GM03348 (cell line): ENCODE measurements around the gene HDAC4.

Source experiments
- DNase-seq: peaks from one replicate; pipeline ENCODE4 v3.0.0; 2012; ENCODE audit warnings: low spot score

Gene HDAC4

DNA sequence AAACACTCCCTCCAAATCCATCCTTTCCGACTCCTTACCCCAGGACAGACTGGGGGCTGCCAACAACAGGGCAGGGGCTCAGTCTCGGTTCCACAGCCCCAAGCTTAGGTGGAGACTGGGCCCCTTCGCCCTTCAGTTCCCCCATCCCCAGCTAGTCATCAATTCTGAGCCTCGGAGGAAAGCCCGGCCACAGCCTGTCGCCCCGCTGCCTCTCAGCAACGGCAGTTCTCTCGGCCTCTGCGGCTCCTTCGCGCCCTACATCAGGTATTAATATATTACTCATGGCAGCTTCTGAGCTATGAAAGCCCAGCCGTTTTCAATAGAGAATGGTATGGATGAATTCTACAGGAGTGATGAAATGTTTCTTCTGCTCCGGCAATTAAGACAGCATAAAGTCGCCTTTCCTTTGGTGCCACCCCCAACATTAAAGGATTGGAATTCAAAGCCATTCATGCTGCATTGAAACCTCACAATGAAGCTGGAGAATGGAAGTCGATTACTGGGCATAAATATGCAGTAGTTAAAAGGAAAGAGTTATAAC lies 2.8 kb downstream of the HDAC4 start:
- DNase-seq: no peak

- no peak for DNase-seq
Measured at GRCh38 chr2:239396881-239397681, 3.7 kb downstream of the HDAC4 start.

DNA sequence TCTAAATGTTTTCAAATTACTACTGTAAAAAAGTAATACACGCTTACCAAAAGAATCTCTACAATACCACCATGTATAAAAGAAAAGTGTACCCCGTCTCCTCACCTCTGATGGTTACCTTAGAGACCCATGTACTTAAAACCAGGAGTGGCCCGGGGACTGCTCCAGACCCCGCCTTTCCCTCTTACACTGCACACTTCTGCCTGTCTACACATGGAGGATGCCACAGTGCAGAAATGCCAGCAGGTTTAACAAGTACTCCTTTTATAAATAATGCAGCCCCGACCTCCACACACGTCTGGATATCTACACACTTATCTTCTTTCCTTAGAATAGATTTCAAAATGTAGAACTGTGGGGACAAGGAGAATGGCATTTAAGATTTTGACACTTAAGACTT lies 5.3 kb downstream of the HDAC4 start:
- no peak for DNase-seq

GRCh38 chr2:239394978-239395377 lies 5.8 kb downstream of the HDAC4 start:
- DNase-seq: no peak

- no peak for DNase-seq
Measured at GRCh38 chr2:239394346-239394945, 6.4 kb downstream of the HDAC4 start.

- DNase-seq: peak; percentile 56
Measured at GRCh38 chr2:239393941-239394340, 6.9 kb downstream of the HDAC4 start.

GRCh38 chr2:239393388-239393940 lies 7.4 kb downstream of the HDAC4 start:
- DNase-seq: peak; percentile 33

DNA sequence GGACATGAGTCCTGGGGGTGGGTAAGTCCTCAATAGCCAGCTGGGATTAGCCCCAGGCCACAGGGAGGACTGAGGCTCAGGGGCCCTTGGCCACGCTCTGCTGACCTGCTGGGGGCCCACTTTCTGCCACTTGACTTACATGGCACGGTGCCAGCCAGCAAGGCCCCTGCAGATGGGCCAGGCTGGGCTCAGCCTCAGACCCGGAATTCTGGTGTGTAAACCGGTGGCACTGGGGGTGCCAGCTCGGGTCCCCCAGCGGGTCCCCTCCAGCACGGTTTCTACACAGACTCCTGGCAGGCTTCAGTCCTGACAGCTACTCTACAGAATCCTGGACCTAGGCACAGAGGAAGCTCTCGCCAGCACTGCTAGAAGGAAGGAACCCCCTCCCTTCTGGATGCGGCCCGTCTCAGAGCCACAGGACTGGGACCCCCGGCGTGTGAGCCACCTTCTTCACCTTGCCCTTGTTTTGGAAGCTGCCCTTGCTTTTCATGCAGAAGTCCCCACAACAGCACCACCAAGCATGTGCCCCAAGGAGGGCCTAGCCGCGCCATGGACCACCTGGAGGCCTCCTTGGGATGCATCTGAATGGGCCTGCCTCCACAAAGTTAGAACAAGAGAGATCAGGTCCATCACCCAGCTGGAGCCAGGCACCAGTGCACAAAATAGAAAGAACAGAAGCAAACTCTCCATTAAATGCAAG lies 8.0 kb downstream of the HDAC4 start:
- DNase-seq: no peak

- DNase-seq: no peak
Measured at GRCh38 chr2:239392072-239392357, 8.8 kb downstream of the HDAC4 start.

DNA sequence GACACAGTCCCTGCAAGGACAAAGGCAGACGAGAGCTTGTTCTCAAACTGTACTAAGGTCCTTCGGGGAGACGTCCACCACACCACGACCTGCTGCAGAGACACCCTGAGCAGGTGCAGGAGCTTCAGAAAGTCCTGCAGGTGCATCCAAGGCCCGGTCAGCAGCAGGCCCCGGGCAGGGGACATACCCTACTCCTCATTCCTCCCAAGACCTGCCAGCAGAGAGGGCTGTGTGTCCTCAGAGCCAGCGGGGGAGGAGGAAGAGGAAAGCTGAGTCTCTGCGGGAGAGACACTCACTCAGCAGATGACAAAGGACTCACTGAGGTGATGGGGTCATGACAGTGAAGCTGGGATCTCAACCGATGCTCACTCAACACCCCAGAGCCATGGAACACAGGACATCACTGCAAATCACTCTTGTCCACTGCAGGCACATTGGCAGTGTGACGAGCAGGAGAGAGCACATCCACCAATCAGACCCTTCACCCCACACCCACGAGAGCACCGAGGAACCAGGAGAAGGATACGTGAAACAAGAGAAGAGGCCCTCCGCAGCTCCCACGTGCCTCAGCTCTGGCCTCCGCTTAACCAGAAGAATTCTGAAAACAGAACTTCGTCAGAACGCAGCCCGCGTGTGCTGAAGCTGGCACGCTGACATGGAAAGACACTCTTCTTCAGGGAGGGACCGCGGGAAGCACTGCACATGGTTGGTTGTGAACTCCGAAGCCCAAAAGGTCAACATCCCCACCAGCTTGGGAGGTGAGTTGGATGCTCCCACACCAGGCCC lies 9.3 kb downstream of the HDAC4 start:
- no peak for DNase-seq

DNA sequence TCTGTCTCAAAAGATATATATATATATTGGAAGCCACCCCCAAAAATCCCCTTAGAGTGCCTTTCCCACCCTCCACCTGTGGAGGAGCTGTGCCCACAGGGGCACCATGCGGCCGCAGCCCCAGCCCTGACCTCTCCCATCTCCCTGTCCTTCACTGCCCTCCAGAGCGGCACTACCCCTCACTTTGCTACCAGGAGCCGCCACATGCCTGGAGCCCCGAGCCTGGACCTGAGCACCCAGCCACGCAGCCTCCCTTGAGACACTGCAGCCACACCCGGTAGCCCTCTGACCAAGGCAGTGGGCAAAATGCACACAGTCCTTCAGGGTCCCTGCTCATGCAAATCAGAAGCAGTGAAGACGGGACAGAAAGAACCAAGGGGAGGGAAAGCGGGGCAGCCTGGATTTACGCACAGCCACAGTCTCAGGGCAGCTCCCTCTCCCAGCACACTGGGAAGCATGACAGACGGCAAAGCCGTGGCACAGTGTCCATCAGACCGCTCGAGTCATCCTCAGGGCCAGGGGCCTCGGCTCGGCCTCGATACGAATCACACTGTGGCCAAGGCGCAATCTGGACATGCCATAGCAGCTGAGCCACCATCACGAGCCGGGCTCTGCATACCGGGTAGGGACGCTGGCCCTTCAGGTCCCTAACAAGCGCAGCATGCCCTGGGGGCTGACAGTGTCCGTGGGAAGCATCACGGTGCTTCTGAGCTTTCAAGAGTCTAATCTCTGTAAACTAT lies 10.1 kb downstream of the HDAC4 start:
- no peak for DNase-seq

- no peak for DNase-seq
Measured at GRCh38 chr2:239389414-239390329, 11.1 kb downstream of the HDAC4 start.

DNA sequence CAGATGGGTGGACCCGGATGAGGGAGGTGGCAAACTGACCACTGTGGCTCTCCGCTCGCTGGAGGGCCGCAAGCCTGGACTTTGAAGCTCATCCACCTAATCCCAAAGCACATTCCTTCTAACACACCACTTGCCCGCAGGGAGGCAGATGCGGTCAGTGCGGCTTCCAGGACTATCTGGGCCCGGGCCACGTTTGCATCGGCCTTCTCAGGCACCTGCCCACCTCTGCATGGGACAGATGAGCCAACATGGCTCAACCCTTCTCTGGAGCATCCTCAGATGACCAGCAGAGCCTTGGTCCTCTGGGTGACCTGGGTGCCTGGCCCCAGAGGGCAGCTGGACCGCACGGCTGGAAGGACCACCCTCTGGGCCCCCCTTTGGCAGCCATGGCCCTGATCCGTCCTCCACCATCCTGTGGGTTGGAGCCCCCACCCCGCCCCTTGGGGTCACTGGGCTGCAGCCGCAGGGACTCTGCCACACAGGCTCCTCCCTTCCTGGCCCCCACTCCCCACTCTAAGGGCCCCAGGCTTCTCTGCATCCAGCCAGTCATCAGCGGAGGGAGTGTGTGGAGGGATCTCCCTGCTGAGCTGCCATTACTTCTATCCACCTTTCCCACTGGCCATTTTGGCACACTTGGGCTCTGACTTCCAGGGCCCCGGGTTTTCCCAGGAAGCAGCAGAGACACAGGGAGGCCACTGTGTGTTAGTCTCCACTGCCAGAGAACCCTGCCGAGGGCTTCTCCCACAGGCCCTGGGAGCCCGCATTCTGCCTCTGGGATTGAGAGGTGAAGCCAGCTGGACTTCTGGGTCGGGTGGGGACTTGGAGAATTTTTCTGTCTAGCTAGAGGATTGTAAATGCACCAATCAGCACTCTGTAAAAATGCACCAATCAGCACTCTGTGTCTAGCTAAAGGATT lies 12.3 kb downstream of the HDAC4 start:
- DNase-seq: no peak

GRCh38 chr2:239387811-239388210 lies 13.0 kb downstream of the HDAC4 start:
- DNase-seq: no peak

DNA sequence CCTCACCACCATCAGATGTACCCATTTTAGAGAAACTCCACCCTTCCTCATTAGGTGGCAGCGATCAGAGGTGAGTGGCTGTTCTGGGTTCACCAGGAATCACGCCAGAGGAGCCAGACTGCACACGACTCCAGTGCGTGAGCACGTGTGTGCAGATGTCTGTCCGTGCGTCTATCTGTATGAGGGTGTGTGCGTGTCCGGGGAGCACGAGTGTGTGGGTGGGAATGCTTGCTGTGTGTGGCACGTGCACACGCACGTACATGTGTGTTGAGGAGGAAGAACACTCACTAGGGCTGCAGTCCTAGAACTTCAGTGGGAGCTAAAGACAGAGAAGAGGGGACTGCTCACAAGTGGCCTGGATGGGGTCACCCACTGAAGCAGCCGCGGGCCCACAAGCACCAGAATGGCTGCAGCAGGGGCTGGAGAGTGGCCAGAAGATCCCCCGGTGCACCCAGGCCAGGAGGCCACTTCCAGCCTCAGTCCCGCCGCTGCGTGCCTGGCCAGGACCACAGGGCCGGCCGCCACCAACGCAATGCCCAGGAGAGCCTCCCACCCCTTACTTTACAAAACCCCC lies 13.9 kb downstream of the HDAC4 start:
- DNase-seq: no peak

GRCh38 chr2:239386001-239386670 lies 14.7 kb downstream of the HDAC4 start:
- no peak for DNase-seq

DNA sequence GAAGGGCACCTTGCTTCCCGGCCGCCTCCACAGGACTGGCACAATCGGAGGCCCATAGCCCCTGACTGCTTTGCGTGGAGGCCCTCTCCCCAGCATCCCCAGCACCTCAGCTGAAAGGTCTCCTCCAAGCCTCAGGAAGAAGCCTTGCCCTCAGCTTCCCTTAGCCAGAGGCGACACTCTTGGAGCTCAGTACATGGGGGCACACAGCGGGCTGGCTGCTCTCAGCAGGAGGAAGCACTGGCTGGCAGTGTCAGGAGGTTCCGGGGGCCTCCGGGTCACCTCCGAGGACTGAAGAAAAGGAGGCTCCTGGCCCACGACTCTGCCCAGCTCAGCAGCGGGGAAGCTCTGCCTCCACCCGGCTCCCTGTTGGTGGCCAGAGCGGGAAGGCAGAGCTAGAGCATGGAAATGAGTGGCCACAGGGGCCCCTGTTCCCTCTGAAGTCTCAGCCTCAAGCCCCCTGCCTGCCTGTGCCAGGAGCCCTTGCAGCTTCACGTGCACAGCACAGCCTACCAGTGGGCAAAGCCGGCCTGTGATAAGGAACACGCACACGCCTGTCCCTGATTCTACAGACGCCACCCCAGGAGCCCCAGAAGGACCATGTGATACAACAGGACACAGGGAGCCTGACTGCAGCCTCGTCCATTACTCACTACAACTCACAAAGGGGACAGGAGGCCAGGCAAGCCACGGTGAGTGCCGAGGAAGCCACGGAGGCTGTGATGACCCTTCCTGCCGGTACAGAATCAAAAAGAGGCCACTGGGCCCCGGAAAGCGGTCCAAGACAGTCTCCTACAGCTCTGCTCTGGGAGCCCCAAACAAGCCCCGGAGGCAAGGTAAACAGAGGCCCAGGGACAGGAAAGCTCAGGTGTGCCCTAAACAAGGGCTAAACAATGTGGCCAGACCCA lies 15.5 kb downstream of the HDAC4 start:
- no peak for DNase-seq
